Measurements from ENCODE around the gene PROX1. TPM values are rescaled to one million over a fixed set of nuclear protein-coding genes. Genes with fewer than 3 reads are reported as not detected.

The PROX1 gene
- total RNA-seq, 1 experiment from 2014 or later: 3.8 TPM

GRCh38 chr1:213999732-214000131 is 12.0 kb downstream of the PROX1 start (continued):
- TF ChIP-seq E2F4 (CRISPR knock-in tag; IDR thresholded peaks at IDR 0.05; ENCODE audit: borderline replicate concordance, low read depth) (no peak), ZNF281 (CRISPR knock-in tag; IDR thresholded peaks at IDR 0.05) (no peak), TEAD4 (CRISPR knock-in tag; IDR thresholded peaks at IDR 0.05) (no peak), SMAD4 (CRISPR knock-in tag; IDR thresholded peaks at IDR 0.05) (no peak), ZNF263 (CRISPR knock-in tag; IDR thresholded peaks at IDR 0.05; ENCODE audit: low read depth) (no peak), MXD4 (CRISPR knock-in tag; IDR thresholded peaks at IDR 0.05; ENCODE audit: borderline replicate concordance) (no peak), SP1 (CRISPR knock-in tag; conservative IDR thresholded peaks at IDR 0.05) (no peak)

GRCh38 chr1:214002060-214002459 is 14.3 kb downstream of the PROX1 start:
- Mint-ChIP-seq H3K27ac (no peak overlapping the region), H3K4me3 (no peak overlapping the region), H3K36me3 (no peaks in the 10 kb centered on the region; the same call in 1 of the 2 replicates), H3K27me3 (ENCODE audit: low read depth) (no peaks in the 10 kb centered on the region), H3K9me3 (no peaks in the 10 kb centered on the region), H3K4me1 (peaks cover 14% of the 10 kb centered on the region)
- DNase-seq (ENCODE audit: low spot score) (no peak), ATAC-seq (no peak)
- ChIA-PET CTCF (interaction anchor here (0.5 to 0.6 kb wide), 3 partner anchors 47 to 146 kb away, joined by 3 to 4 read pairs (median 4); no protein-coding TSS in a partner anchor), POLR2A (interaction anchor here (0.6 kb wide), 1 partner anchor 165 kb away, joined by 8 read pairs; no protein-coding TSS in a partner anchor)
- TF ChIP-seq MXD4 (CRISPR knock-in tag; IDR thresholded peaks at IDR 0.05; ENCODE audit: borderline replicate concordance): no peak
- no peak for TF ChIP-seq JAZF1 (CRISPR knock-in tag; IDR thresholded peaks at IDR 0.05)
- no peak for TF ChIP-seq CREM (CRISPR knock-in tag; IDR thresholded peaks at IDR 0.05)
- TF ChIP-seq HMGA2 (CRISPR knock-in tag; IDR thresholded peaks at IDR 0.05): no peak
- no peak for TF ChIP-seq NR2C2 (CRISPR knock-in tag; IDR thresholded peaks at IDR 0.05)
- TF ChIP-seq CTCF (IDR thresholded peaks at IDR 0.05): no peak
- TF ChIP-seq ERG (CRISPR knock-in tag; IDR thresholded peaks at IDR 0.05): no peak
- TF ChIP-seq FOXK1 (CRISPR knock-in tag; IDR thresholded peaks at IDR 0.05): no peak
- TF ChIP-seq NFATC4 (CRISPR knock-in tag; IDR thresholded peaks at IDR 0.05): no peak
- no peak for TF ChIP-seq HMGXB4 (CRISPR knock-in tag; IDR thresholded peaks at IDR 0.05)
- no peak for TF ChIP-seq MYBL2 (CRISPR knock-in tag; IDR thresholded peaks at IDR 0.05)
- TF ChIP-seq FOXP1 (CRISPR knock-in tag; IDR thresholded peaks at IDR 0.05; ENCODE audit: borderline replicate concordance): no peak
- no peak for TF ChIP-seq NR1H2 (CRISPR knock-in tag; IDR thresholded peaks at IDR 0.05)

All from WTC11 (cell line).